ENCODE results near the gene SCAP.

SCAP gene

GRCh38 chr3:47419083-47420043 is 56.4 kb downstream of the SCAP start:
- FAIRE-seq = no peak

GRCh38 chr3:47418167-47419082 is 57.3 kb downstream of the SCAP start:
- no peak for FAIRE-seq
- no peak for DNase-seq (ENCODE audit: extremely low spot score, insufficient read length, low read depth)

More at GRCh38 chr3:47419083-47420043, 56.4 kb downstream of the SCAP start:
- DNase-seq (ENCODE audit: extremely low spot score, insufficient read length, low read depth) = no peak

GRCh38 chr3:47416041-47416440 is 59.7 kb downstream of the SCAP start:
- DNase-seq (ENCODE audit: extremely low spot score, insufficient read length, low read depth) (no peak), FAIRE-seq (no peak)

DNA sequence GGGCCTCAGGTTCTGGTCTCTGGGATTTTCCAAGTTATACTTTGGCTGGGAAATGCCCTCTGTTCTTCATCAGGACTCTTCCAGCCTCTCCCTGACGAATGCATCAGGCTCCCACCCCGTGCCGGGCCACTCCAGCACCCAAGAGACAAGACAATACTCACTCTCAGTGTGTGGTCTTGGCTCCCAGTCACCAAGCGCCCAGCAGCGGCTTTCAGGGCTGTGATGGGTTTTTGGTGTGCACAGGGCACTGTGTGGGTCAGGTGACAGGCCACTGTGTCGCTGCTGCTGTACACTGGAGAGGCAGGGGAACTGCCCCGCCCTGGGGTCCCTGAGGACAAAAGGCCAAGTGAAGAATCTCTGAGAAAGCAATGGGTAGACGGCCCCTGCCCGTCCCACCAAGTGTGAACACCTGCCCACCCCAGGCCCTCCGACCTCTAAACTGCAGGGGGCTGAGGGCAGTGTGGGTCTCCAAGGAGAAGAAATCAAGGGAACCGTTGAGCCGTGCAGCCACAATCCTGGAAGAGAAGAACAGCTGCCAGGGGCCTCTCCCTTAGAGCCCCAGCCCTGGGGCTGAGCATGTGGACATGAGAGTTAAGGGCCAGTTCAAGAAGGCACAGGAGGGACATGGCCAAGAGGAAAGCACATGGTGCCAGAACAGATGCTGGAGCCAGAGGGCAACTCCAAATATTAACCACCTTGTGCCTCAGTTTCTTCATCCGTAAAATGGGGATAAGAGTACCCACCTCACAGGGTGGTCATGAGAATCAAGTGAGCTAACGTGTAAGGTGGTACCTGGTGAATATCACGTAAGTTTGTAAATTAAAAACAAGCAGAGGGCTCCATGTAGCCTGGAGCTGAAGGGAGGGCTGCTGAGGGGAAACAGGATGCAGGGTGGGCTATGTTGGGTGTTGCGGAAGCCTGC is 60.8 kb downstream of the SCAP start:
- DNase-seq (ENCODE audit: extremely low spot score, insufficient read length, low read depth) (no peak), FAIRE-seq (no peak)

GRCh38 chr3:47414161-47414564 is 61.6 kb downstream of the SCAP start:
- FAIRE-seq (no peak), DNase-seq (ENCODE audit: extremely low spot score, insufficient read length, low read depth) (no peak)

DNA sequence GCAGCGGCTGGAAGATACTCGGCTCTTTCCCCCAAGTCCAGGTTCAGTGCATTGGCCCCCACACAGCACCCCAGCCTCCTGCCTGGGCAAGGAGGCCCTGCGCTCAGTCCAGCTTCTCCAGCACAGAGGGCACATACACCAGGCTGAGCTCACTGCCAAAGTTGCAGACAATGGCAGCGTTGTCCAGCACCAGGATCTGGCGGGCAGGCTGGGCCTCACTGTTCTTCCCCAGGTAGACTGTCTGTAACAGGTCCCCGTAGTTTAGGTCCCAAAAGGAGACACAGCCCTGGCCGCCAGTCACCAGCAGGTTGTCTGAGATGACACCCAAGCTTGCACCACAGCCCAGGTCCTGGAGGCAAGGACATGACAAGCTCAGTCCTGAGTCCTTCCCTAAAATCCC is 62.0 kb downstream of the SCAP start:
- DNase-seq (ENCODE audit: extremely low spot score, insufficient read length, low read depth) (no peak), FAIRE-seq (no peak)

DNA sequence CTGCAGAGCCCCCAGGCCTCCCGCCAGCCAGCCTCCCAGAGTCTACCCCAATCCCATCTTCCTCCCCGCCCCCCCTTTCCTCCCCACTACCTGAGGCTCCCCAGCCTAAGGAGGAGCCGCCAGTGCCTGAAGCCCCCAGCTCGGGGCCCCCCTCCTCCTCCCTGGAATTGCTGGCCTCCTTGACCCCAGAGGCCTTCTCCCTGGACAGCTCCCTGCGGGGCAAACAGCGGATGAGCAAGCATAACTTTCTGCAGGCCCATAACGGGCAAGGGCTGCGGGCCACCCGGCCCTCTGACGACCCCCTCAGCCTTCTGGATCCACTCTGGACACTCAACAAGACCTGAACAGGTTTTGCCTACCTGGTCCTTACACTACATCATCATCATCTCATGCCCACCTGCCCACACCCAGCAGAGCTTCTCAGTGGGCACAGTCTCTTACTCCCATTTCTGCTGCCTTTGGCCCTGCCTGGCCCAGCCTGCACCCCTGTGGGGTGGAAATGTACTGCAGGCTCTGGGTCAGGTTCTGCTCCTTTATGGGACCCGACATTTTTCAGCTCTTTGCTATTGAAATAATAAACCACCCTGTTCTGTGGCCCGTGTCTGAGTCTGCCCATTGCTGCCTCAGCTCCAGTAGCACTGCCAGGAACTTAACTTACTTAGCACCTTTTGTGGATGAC is 62.8 kb downstream of the SCAP start:
- DNase-seq (ENCODE audit: extremely low spot score, insufficient read length, low read depth) (no peak), FAIRE-seq (no peak)

DNA sequence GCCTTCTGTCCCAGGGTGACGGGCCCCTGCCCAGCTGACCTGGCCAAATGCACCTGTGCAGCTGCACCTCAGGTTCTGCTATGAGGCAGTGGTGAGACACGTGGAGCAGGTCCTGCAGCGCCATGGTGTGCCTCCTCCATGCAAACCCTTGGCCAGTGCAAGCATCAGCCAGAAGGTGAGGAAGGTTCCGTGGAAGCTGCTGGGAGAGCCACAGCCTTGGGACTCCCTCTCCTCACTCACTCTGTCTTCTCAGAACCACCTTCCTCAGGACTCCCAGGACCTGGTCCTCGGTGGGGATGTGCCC is 63.3 kb downstream of the SCAP start:
- DNase-seq (ENCODE audit: extremely low spot score, insufficient read length, low read depth) (no peak), FAIRE-seq (no peak)

DNA sequence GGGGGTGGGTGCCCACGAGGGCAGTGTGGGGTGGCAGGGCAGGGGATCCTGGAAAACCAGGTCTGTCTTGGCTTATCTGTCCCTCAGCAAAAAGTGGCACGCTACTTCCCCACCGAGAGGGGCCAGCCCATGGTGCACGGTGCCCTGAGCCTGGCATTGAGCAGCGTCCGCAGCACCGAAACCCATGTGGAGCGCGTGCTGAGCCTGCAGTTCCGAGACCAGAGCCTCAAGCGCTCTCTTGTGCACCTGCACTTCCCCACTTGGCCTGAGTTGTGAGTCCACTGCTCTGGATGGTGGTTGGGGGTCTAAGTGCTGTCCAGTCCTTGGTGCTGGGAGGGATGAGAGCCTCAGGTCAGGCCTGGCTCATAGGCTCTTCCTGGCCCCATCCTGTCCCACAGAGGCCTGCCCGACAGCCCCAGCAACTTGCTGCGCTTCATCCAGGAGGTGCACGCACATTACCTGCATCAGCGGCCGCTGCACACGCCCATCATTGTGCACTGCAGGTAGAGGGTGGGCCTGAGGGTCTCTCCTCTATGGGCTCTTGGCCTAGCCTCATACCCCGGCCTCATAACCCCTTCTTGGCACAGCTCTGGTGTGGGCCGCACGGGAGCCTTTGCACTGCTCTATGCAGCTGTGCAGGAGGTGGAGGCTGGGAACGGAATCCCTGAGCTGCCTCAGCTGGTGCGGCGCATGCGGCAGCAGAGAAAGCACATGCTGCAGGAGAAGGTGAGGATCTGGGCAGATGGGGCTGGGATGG is 63.9 kb downstream of the SCAP start:
- FAIRE-seq (no peak), DNase-seq (ENCODE audit: extremely low spot score, insufficient read length, low read depth) (no peak)

DNA sequence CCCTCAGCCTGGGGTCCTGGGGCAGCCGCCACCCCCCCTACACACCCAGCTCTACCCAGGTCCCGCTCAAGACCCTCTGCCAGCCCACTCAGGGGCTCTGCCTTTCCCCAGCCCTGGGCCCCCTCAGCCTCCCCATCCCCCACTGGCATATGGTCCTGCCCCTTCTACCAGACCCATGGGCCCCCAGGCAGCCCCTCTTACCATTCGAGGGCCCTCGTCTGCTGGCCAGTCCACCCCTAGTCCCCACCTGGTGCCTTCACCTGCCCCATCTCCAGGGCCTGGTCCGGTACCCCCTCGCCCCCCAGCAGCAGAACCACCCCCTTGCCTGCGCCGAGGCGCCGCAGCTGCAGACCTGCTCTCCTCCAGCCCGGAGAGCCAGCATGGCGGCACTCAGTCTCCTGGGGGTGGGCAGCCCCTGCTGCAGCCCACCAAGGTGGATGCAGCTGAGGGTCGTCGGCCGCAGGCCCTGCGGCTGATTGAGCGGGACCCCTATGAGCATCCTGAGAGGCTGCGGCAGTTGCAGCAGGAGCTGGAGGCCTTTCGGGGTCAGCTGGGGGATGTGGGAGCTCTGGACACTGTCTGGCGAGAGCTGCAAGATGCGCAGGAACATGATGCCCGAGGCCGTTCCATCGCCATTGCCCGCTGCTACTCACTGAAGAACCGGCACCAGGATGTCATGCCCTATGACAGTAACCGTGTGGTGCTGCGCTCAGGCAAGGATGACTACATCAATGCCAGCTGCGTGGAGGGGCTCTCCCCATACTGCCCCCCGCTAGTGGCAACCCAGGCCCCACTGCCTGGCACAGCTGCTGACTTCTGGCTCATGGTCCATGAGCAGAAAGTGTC is 64.7 kb downstream of the SCAP start:
- DNase-seq (ENCODE audit: extremely low spot score, insufficient read length, low read depth) (no peak), FAIRE-seq (no peak)

DNA sequence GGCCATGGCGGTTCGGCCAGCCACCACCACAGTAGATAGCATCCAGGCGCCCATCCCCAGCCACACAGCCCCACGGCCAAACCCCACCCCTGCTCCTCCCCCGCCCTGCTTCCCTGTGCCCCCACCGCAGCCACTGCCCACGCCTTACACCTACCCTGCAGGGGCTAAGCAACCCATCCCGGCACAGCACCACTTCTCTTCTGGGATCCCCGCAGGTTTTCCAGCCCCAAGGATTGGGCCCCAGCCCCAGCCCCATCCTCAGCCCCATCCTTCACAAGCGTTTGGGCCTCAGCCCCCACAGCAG is 65.4 kb downstream of the SCAP start:
- DNase-seq (ENCODE audit: extremely low spot score, insufficient read length, low read depth) (no peak), FAIRE-seq (no peak)

DNA sequence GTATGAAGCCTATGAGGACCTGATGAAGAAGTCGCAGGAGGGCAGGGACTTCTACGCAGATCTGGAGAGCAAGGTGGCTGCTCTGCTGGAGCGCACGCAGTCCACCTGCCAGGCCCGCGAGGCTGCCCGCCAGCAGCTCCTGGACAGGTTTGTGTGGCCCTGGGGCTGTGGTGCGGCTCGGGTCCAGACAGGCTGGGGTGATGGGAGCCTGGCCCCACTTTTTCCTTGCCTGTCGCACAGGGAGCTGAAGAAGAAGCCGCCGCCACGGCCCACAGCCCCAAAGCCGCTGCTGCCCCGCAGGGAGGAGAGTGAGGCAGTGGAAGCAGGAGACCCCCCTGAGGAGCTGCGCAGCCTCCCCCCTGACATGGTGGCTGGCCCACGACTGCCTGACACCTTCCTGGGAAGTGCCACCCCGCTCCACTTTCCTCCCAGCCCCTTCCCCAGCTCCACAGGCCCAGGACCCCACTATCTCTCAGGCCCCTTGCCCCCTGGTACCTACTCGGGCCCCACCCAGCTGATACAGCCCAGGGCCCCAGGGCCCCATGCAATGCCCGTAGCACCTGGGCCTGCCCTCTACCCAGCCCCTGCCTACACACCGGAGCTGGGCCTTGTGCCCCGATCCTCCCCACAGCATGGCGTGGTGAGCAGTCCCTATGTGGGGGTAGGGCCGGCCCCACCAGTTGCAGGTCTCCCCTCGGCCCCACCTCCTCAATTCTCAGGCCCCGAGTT is 65.9 kb downstream of the SCAP start:
- DNase-seq (ENCODE audit: extremely low spot score, insufficient read length, low read depth) (no peak), FAIRE-seq (no peak)

DNA sequence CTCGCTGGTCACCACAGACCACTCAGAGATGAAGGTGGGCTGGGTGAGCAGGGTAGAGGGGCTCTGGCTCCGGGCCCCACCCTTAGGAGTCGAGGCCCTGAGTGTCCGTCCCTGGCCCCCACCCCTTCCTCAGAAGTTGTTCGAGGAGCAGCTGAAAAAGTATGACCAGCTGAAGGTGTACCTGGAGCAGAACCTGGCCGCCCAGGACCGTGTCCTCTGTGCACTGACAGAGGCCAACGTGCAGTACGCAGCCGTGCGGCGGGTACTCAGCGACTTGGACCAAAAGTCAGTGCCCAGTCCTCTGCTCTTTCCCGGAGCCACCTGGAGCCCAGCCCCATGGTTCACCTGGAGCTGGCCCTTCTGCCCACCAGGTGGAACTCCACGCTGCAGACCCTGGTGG is 66.5 kb downstream of the SCAP start:
- no peak for DNase-seq (ENCODE audit: extremely low spot score, insufficient read length, low read depth)
- FAIRE-seq = no peak

- DNase-seq (ENCODE audit: extremely low spot score, insufficient read length, low read depth) (no peak), FAIRE-seq (no peak)
These were observed 66.9 kb downstream of the SCAP start for GRCh38 chr3:47408839-47409229.

GRCh38 chr3:47407896-47408838 is 67.6 kb downstream of the SCAP start:
- FAIRE-seq (no peak), DNase-seq (ENCODE audit: extremely low spot score, insufficient read length, low read depth) (no peak)

DNA sequence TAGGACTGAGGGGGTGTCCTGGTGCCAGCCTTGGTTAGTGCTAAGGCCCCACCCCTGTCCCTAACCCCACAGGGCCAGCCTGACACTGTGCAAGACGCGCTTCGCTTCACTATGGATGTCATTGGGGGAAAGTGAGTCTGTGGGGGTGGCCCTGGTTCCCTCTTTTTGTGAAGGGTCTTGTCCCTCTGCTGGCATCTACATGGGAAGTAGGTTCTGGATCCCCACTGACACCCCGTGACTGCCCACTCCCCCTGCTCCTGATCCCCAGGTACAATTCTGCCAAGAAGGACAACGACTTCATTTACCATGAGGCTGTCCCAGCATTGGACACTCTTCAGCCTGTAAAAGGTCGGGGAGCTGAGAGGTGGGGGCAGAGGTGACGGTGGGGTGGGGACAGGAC is 68.5 kb downstream of the SCAP start:
- no peak for DNase-seq (ENCODE audit: extremely low spot score, insufficient read length, low read depth)
- FAIRE-seq = no peak
